Endothelial cell (in vitro differentiated cells): ENCODE results near the gene GRHPR. TPM values are rescaled to one million over a fixed set of nuclear protein-coding genes. Genes with fewer than 3 reads are reported as not detected.
"Not testable (repeated sequence)": the region's sequence is repeated elsewhere in the genome, so short reads cannot be mapped to it uniquely, and the experiment has no call there.

Source experiments
- DNase-seq: peaks from one replicate; pipeline ENCODE4 v3.0.0; 2021; ENCODE audit warnings: low spot score
- H3K27ac Mint-ChIP-seq: one replicate; pipeline ENCODE4 v1.8.0; 2021; ENCODE audit warnings: mixed read lengths, inconsistent platforms; ENCODE audit not compliant: unreplicated experiment
- H3K27me3 Mint-ChIP-seq: one replicate; pipeline ENCODE4 v1.8.0; 2021; ENCODE audit warnings: mild to moderate bottlenecking, moderate library complexity, mixed read lengths, inconsistent platforms; ENCODE audit not compliant: unreplicated experiment
- H3K36me3 Mint-ChIP-seq: one replicate; pipeline ENCODE4 v1.8.0; 2021; ENCODE audit warnings: mild to moderate bottlenecking, low read depth, mixed read lengths, inconsistent platforms; ENCODE audit not compliant: unreplicated experiment
- H3K4me1 Mint-ChIP-seq: one replicate; pipeline ENCODE4 v1.8.0; 2021; ENCODE audit warnings: mild to moderate bottlenecking, mixed read lengths, inconsistent platforms; ENCODE audit not compliant: unreplicated experiment
- H3K4me3 Mint-ChIP-seq: one replicate; pipeline ENCODE4 v1.8.0; 2021; ENCODE audit warnings: mild to moderate bottlenecking, mixed read lengths, inconsistent platforms; ENCODE audit not compliant: unreplicated experiment
- H3K9me3 Mint-ChIP-seq: one replicate; pipeline ENCODE4 v1.8.0; 2021; ENCODE audit warnings: mixed read lengths, inconsistent platforms; ENCODE audit not compliant: unreplicated experiment
- CTCF ChIP-seq: fragments of 200-600 bp; sonication (generic); IDR thresholded peaks from one replicate; pipeline ENCODE4 v1.5.0; 2021; ENCODE audit warnings: antibody characterized with exemption; ENCODE audit not compliant: unreplicated experiment
- total RNA-seq: library from RNA; stranded (reverse); fragmentation: NEBNext Ultra II Directional; extraction: Animal tissue kit (Norgen Biotek cat#: 25700); gene quantifications from one replicate; pipeline ENCODE4 v1.2.1, GENCODE V29; 2021; ENCODE audit not compliant: unreplicated experiment

GRHPR gene
- total RNA-seq, 1 donor from 2014 or later = 81.5 TPM

- Mint-ChIP-seq H3K9me3 (no peaks in the 10 kb centered on the region), H3K27me3 (no peaks in the 10 kb centered on the region), H3K36me3 (no peaks in the 10 kb centered on the region), H3K27ac (no peak overlapping the region), H3K4me1 (no peaks in the 10 kb centered on the region), H3K4me3 (no peak overlapping the region)
- TF ChIP-seq CTCF = no peak
- DNase-seq = no peak
Observed at GRCh38 chr9:37395229-37395628, 27.3 kb upstream of the GRHPR start.

GRCh38 chr9:37395663-37396062 lies 26.8 kb upstream of the GRHPR start:
- DNase-seq = no peak
- Mint-ChIP-seq H3K9me3 (no peaks in the 10 kb centered on the region), H3K4me3 (no peak overlapping the region), H3K27me3 (no peaks in the 10 kb centered on the region), H3K27ac (no peak overlapping the region), H3K4me1 (no peaks in the 10 kb centered on the region), H3K36me3 (no peaks in the 10 kb centered on the region)
- no peak for TF ChIP-seq CTCF

GRCh38 chr9:37397948-37398347 lies 24.5 kb upstream of the GRHPR start:
- H3K27ac Mint-ChIP-seq, H3K4me3 Mint-ChIP-seq, DNase-seq, H3K27me3 Mint-ChIP-seq, H3K9me3 Mint-ChIP-seq, H3K4me1 Mint-ChIP-seq, H3K36me3 Mint-ChIP-seq: not testable (repeated sequence)

DNA sequence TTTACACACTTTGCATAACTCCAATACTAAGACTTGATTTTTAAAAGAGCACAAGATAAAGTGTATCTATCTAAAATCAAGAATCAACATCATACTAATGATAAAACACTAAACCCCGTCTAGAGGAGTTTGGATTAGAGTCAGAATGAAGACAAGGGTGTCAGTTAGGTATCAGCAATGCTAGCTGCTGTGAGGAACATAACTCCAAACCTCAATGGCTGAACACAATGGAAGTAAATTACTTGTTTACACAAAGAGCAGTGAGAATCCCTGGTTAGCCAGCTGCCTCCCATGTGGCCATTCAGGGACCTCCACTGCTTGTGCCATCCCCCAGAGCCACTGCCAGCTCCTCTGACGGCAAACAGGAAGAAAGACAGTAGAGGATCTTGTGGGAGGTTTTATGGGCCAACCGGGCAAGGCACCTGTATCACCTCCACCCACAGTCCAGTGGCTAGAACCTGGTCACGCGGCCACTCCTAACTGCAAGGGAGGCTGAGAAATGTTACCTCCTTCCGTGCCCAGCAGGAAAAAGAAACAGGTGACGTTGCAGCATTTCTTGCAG lies 24.0 kb upstream of the GRHPR start:
- Mint-ChIP-seq H3K36me3 (no peaks in the 10 kb centered on the region), H3K4me3 (no peak overlapping the region), H3K27me3 (peaks cover 2% of the 10 kb centered on the region), H3K27ac (no peak overlapping the region), H3K4me1 (no peaks in the 10 kb centered on the region), H3K9me3 (no peaks in the 10 kb centered on the region)
- no peak for DNase-seq
- no peak for TF ChIP-seq CTCF

DNA sequence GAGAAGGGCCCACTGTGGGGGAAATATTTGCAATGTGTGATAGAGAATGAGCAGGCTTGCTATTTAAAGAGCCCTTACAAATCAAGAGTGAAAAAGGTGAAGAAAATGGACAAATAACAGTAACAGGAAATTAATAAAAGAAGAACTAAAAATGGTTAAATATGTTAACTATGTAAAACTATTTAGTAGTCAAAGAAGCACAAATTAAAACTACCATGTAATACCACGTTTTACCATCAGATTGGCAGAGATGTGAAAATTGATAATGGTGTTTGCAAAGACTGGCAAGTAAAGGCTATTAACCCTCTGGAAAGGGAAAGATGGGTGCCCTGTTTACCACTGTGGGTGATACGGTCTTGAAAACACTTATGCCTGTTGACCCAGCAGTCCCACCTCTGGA lies 23.2 kb upstream of the GRHPR start:
- H3K27me3 Mint-ChIP-seq = peaks cover 2% of the 10 kb centered on the region
- H3K9me3 Mint-ChIP-seq = no peaks in the 10 kb centered on the region
- TF ChIP-seq CTCF = no peak
- no peak for DNase-seq
- H3K4me3 Mint-ChIP-seq = no peak overlapping the region
- no peaks in the 10 kb centered on the region for H3K36me3 Mint-ChIP-seq
- no peaks in the 10 kb centered on the region for H3K4me1 Mint-ChIP-seq
- H3K27ac Mint-ChIP-seq = no peak overlapping the region

DNA sequence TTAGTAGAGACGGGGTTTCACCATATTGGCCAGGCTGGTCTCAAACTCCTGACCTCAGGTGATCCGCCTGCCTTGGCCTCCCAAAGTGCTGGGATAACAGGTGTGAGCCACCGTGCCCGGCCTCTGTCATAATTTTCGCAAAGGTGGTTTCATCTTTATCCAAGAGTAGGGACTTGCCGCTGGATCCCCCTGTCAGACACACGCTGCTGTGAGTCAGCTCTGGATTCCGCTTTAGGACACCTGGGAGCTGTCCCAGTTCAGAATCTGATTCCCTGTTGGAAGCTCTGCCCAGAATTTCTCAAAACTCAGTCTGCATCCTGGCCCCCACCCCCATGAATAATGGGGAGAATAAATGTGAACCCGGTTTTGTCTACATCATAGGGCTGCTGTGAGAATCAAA lies 17.9 kb upstream of the GRHPR start:
- H3K27me3 Mint-ChIP-seq = peaks cover 3% of the 10 kb centered on the region
- H3K9me3 Mint-ChIP-seq = no peaks in the 10 kb centered on the region
- no peak for TF ChIP-seq CTCF
- no peak overlapping the region for H3K27ac Mint-ChIP-seq
- no peak overlapping the region for H3K4me3 Mint-ChIP-seq
- H3K36me3 Mint-ChIP-seq = no peaks in the 10 kb centered on the region
- no peaks in the 10 kb centered on the region for H3K4me1 Mint-ChIP-seq
- no peak for DNase-seq
